HCT116 (cell line): Measurements from ENCODE around the gene CALN1.

Source experiments
- ATF3 ChIP-seq: IDR thresholded peaks from 2 replicates; pipeline ENCODE4 v1.6.1; 2012
- SIN3A ChIP-seq: IDR thresholded peaks from 2 replicates; pipeline ENCODE4 v1.6.1; 2012; ENCODE audit warnings: low read depth

GRCh38 chr7:72405418-72405817 is 6.7 kb downstream of the CALN1 start:
- TF ChIP-seq SIN3A (no peak), ATF3 (no peak)
